NCI-H82 treated with DMSO at 0.1 percent for 48 hours (cell line): ENCODE measurements around the gene COQ3.
"Not testable (repeated sequence)": the region's sequence is repeated elsewhere in the genome, so short reads cannot be mapped to it uniquely, and the experiment has no call there.

Source experiments
- DNase-seq: peaks from one replicate; lab custom pipeline; 2025; ENCODE audit not compliant: unreplicated experiment; lab: John Stamatoyannopoulos, UW

COQ3 gene

DNA sequence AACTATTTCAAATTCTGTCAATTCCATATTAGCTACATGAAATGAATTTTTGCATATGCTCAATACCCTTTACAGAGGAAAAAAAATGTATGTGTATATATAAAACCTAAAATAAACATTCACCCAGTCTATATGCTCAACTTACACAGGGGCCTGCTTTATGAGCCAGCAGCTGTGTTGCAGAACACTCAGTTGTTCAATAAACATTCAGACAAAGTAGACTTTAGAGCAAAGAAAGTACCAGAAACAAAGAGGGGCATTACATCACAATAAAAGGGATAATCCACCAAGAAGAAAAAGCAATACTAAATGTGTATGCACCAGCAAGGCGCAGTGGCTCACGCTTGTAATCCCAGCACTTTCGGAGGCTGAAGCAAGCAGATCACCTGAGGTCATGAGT is 9.5 kb downstream of the COQ3 start:
- DNase-seq: no peak

DNA sequence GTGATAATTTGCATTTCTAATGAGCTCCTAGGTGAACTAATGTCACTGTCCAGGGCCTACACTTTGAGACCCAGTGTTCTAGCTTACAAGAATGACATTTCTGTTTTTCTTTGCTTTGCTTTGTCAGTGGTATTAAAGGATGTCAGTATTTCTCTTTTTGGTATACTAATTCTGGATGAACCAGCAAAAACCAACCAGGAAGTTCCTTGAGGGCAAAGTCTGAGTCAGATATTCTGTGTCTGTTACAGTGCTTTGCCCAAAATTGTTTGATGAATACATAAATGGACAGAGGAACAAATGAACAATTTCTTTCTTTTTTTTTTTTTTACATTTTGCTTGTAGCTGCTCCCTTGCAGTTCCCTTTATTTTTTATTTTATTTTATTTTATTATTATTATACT is 15.4 kb downstream of the COQ3 start:
- DNase-seq: no peak

DNA sequence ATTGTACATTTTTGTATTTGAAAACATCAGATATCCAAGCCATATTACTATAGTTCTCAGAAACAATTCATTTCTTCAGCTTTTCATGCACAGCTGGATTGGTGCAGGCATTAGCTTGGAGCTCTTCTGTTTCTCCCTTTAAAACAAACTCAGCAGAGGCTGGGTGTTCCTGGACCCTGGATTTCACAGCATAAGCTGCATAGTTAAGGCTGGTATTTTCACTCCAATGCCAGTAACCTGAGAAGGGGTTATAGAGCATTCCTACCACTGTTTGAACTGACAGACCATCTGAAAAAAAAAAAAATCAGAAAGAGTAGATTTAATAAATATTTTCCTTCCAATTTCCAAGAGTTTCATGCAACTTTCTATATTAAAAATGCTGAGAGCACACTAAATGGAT is 24.5 kb downstream of the COQ3 start:
- DNase-seq: no peak

DNA sequence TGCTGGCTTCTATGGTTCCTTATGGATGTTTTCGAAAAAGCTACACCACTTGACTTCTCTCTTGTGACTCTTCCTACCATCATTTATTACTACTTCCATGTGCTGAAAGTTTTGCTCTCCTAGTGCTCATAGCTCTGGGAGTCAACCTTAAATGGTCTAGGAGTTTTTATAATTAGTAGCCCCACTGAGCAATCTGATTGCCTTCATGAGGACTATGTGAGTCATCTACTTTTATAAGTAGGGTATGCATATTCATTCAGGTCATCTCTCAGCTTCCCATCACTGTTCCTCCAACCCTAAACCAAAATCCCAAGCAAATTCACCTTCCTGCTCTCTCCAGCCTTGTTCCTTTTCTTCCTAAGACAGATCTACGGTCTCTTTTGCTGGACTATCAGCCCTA is 27.1 kb downstream of the COQ3 start:
- no peak for DNase-seq

DNA sequence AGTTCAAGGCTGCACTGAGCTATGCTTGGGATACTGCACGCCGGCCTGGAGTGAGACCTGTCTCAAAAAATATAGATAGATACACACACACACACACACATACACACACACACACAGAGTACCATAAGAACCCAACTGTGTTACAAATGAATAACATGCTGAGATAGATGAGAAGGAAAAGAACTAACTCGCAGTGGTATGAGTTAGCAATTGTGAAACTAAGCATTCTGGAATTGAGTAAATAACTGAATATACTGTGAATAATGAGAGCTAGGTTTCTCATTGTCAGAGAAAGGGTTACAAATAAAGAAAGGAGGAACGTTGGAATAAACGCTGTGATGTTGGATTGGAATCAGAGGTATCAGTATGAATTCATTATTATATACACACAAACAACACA is 30.0 kb downstream of the COQ3 start:
- DNase-seq: no peak

DNA sequence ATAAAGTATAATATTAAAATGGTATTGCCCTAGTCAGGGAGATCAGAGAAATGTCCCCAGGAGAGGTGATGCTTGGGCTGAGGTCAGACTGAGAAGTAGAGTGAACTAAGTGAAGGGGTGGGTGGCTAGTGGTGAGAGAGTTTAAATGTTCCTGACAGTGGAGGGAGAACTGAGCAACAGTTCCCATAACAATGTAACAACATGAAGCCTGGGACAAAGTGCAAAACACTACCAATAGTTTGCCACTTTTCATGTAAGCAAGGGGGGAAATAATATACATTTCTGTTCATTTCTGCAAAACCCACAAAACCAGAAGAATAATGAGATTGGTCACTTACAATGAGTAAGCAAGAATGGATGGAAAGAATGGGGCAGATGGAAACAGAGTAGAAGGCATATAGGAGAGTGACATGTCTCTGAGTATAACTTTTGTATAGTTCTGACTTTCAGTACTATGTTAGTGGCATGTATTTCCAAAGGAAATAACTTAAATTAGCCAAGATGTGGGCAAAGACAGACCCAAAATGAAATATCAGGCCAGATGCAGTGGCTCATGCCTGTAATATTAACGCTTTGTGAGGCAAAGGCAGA is 31.2 kb downstream of the COQ3 start:
- DNase-seq: no peak

DNA sequence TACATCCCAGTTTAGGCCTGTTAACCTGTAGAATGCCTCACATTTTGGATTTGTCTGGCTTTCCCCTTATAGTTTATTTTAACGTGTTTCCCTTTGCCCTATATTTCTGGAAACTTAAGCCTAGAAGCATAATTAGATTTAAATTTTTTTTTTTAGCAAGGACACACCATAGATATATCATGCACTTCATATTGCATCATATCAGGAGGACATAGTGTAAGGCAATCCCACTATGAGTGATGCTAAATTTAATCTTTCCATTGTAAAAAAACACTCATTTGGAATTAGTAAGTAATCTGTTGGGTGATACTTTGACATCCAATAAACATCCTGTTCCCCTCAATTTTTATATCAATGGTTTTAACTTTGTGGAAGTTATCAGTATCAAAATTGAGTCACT is 34.2 kb downstream of the COQ3 start:
- DNase-seq: no peak

DNA sequence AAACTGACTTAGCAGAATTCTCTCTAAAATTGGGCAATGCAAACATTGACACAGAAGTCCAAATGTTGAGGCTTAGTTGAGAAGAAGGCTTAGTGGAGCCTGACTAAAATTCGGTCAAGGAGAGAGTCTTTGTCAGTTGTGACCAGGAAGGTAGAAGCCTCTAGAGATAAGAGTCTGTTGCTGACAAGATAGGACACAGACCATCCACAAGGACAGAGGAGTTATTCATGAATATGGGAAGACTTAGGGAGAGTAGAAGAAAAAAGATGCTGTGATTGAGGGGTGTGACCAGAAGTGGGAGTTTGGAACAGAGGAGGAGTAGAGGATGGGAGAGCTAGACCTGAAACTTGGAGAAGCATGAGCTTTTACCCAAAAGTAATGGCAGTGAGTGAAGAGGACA is 37.4 kb downstream of the COQ3 start:
- DNase-seq: no peak

DNA sequence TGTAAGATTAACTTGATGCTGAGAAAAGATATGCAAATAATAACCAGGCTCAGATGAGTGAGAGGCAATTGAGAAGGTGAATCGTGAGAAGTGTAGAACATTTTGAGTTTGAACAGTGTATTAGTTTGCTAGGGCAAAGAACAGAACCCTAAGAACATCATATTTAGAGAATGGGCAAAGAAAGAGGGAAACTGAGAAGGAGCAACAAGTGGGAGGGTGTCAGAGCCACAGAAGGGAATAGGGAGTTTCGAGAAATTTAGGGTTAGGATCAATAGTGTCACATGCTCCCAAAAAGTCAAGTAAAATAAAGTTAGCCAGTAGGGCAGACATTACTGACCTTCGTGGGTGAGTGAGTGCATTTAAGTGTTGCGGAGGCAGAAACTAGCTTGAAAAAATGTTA is 39.0 kb downstream of the COQ3 start:
- DNase-seq: no peak

DNA sequence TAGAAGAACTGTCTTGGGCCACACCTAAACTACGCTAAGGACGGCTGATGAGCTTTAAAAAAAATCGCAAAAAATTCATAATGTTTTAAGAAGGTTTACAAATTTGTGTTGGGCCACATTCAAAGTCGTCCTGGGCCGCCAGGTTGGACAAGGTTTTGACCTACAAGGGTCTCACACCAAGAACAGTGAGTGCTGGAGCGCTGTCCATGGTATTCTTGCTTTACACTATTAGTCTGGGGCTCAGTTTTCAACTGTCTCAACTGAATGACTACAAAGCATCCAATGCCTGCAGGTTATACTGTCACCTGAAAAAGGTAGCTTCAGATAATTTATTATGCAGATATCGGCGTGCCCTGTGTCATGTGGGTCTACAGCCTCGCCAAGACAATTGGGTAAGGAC is 40.9 kb downstream of the COQ3 start:
- DNase-seq: no peak

DNA sequence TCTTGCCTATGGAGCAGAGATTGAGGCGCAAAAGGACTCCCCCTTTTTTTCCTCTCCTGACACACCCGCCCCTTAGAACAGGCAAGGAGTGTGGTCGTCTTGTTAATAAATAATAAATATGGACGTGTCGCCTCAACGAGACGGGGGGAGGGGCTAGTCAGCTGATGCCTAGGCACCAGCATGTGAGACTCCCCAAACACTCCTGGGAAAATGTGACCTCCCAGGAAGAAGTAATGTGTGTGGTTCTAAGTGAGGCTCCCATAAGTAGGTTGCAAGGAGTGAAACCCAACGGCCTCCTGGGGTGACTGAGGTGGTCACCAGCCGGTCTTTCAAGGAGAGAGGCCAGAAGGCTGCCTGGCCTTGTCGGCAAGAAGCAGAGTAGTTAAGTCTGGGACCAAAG is 43.4 kb downstream of the COQ3 start:
- DNase-seq: no peak

DNA sequence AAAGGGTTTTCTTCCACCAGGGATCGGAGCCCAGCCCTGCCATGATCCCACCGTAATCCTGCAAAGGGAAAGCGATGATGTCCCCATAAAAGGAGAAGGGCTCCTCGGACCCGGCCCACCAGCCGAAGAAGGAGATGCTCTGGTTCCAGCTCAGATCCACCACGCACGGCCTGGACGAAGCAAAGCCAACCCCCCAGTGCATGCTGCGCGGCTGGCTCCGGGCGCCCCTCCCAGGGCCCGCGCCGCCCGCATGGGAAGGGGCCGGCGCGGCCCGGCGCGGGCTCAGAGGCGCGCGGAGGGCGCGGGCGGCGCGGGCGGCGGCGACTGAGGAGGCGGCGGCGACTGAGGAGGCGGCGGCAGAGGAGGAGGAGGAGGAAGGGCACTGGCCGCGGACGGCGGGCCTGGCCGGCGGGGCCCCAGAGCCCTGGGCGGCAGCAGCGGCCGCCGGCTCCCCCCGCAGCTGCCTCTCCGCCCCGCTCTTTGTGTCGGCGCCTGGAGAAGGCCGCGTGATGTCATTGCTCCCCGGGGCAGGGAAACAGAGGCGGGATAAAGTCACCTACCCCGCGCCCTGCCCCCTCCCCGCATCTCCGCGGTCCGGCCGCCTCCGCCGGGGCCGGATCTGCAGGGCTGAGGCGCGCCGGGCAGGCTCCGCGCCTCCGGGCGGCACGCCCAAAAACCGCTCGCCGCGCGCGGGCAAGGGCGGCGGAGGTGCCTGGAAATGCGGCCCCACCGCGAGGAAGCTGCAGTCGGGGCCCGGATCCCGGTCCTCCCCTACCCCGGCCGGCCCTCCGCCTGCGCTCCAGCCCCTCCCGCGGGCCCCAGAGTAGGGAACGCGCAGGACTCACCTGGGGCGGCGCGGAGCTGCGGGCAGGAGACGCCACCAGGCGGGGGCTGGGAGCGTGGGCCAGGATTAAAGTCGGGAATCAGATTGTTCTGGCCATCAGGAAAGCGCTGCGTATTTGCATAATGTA is 44.5 kb downstream of the COQ3 start, which contains the start of gene FAXC:
FAXC (minus strand) TSS at position 504 of the 971 bp plus-strand sequence; CDS start at position 202, 302 bp downstream.
- peak; percentile 33 for DNase-seq

DNA sequence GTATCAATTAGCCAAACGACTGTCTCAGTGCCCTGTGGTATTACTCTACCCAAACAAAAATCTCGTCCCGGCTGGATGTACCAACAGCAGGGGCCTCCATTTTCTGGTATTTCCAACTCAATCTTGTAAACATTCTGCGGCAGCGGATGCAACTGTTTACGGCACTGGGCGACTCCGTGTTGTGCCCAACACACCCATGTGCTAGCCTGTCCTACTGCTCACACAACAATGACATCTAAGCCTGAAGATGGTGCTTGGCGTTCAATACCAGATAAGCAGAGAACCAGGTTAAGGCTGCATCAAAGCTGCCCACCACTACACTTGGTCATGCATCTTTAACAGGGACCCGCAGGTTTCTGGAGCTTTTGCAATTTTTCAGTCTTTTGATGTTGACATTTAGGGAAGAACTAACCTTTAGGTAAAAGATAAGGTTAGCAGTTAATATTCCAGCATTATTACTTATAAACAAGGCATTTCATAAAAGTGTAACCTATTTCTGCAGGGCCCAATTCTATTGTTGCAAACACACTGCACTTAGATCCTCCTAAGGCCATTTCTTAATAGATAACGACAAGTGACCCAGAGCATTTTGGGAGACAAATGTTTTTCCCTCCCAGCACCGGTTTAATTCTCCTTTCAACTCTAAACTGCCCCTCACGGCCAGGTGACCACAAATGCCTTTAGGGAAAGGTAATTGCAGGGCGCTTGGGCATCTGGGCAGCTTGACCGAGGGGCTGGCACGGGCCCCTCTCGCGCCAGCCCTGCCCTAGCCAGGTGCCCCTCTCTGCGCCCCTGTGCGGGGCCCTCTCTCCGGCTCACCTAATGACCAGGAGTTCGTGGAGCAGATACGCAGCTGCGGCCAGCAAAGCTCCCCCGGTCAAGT is 45.5 kb downstream of the COQ3 start:
- DNase-seq: no peak

DNA sequence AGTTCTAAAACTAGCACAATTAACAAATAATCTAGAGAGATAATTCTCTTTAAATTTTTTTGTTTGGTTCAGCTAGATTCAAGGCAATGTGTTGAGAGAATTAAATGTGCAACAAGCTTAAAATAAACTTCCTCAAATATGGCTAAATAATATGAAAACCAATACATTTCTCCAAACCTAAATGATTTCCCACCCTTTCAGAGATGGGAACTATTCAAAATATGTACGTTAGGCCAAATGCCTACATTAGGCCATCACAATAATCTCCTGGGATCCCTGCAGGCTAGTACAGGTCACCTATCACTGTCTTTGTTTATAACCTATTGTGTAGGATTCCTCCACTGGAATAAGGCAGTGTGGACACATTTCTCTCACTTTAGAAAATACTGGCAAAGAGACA is 46.2 kb downstream of the COQ3 start:
- no peak for DNase-seq

DNA sequence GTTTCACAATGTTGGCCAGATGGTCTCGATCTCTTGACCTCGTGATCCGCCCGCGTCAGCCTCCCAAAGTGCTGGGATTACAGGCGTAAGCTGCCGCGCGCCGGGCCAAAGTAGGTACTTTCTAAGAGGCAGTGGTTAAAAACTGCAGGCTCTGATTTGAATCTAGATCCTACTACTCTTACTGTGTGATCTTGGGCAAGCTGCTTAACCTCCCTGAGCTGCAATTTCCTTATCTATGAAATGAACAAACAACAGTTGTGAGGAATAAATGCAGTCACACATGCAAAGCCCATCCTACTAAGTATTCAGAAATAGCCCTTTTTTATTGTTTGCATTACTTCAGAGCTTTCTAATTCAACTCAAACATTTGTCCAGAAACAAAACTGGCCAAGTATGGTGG is 47.4 kb downstream of the COQ3 start:
- DNase-seq: no peak

DNA sequence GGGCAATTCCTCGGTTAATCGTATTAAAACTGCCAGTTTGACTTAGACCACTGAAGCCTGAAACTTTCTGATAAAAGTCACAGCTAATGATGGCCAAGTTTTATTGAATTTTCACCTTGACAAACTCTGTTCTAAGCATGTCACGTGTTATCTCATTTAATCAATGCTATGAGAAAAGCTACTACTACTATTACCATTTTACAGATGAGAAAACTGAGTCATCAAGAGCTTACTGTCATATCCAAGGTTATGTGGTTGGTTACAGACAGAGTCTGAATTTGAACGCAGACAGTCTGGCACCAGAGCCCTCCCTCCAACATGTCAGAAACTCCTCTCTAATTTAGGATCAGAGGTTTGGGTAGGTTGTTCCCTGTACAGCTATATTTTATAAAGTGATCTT is 48.8 kb downstream of the COQ3 start:
- DNase-seq: no peak

DNA sequence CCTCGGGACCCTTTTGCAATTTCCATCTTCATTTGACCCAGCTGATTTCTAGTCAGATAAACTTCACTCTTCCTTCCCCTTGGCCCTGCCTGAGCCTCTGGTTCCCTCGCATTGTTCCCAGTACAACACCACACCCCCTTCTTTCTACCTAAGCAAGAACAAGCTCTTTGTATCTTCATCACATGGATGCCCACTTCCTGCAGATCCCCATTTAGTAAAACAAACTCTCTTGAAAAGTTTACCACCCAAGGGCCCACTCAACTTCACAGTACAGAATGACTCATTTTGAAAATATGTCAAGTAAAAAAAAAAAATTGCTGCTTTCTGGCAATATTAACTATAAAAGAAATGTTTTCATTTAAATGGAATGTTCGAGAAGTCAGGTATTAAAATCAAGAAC is 49.7 kb downstream of the COQ3 start:
- DNase-seq: no peak

DNA sequence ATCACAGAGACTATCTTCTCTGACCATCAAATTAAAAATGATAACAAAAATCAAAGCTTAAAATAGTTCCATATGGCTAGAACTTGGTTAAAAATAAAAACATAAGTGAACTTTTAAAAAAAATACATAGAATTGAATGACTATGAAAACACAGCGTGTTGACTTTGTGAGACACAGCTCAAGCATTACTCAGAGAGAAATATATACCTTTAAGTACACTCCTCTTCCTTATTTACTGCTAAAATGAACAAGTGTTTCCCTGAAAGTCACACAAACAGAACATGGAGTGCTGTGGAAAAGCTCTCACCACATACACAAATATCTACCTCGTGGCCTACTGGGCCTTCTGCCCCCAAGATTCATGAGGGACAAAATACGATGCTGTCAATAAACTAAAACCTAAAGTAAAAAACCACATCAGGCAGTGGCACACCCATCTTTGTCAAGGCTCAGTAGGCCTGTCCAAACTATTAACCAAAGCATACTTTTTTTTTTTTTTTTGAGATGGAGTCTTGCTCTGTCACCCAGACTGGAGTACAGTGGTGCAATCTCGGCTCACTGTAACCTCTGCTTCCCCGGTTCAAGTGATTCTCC is 52.0 kb downstream of the COQ3 start:
- DNase-seq: no peak

DNA sequence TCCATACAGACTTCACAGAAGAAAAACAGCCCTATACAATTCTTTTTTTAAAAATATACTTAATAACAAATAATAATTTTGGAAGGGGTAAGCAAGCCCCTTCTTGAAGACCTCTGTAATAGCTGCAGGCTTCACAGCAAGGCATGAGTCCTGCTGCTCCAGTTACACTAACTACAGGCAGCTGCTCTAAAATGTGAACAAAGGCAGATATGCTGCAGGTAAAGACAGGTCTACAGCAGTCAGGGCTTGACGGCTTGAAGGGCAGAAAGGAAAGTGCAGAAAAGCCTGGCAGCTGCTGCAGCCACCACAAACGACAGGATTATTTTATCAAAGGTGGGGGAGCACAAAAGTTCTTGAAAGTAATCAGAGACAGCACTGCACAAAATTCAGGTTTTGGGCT is 55.8 kb downstream of the COQ3 start:
- no peak for DNase-seq

DNA sequence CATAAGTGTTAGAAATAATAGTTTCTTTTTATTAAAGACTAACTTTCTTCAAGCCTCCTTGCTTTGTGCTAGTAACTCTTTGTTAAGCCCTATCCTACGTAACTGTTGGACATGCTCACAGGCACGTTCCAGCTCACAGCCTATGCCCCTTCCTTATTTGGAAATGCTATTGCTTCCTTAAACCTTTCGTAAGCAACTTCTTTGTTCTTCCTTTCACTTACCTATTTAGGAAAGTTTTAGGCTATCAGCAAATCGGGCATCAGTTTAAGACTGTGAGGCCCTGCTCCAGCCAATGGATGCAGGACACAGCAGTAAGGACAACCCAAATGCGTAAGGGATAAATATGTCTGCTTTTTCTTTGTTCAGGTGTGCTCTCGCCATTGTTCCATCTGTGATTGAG is 58.7 kb downstream of the COQ3 start:
- DNase-seq: not testable (repeated sequence)

DNA sequence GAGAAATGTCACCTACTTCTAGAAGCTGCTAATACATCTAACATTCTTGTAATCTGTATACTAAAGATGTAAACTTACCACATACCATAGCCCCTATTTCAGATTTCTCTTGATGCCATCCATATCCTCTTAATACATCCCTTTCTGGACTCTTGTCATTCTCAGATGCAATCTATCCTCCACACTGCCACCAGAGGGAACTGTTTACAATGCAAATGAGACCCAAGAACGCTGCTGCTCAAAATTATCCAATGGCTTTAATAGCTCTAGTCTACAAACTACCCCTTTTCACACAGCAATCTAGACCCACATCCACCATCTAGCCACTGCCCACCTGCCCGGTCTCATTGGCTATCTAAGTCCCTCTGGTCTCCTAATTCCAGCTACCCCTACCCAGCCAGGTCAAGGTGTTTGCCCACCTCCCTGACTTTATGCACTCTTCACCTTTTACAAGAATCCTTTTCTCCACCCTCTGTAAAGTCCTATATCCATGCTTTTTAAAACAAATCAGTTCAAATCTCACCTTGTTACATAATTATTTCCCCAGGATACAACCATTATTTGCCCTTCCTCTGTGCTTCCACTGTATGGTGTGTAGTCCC is 59.4 kb downstream of the COQ3 start:
- no peak for DNase-seq
